Left ventricle myocardium inferior (tissue), 1 donor: ENCODE data around the gene VRK3. TPM values are rescaled to one million over a fixed set of nuclear protein-coding genes. Genes with fewer than 3 reads are reported as not detected.
A peak's percentile ranks its signal among the peaks of the same experiment; 100 is the strongest.

Experiments used
- DNase-seq: peaks from one replicate; pipeline ENCODE4 v3.0.0-alpha.2; 2020
- H3K27ac ChIP-seq: fragments of 200-600 bp; replicated peaks from 2 replicates; pipeline ENCODE4 v1.8.0; 2021
- H3K27me3 ChIP-seq: fragments of 200-600 bp; 2 replicates; pipeline ENCODE4 v1.8.0; 2021; ENCODE audit warnings: low read depth
- H3K36me3 ChIP-seq: fragments of 200-600 bp; 2 replicates; pipeline ENCODE4 v1.8.0; 2021
- H3K4me1 ChIP-seq: fragments of 200-600 bp; 2 replicates; pipeline ENCODE4 v1.8.0; 2021
- H3K4me3 ChIP-seq: fragments of 200-600 bp; 2 replicates; pipeline ENCODE4 v1.8.0; 2021; ENCODE audit warnings: mild to moderate bottlenecking, moderate library complexity
- H3K9me3 ChIP-seq: fragments of 200-600 bp; replicated peaks from 2 replicates; pipeline ENCODE4 v1.8.0; 2021
- CTCF ChIP-seq: fragments of 200-600 bp; IDR thresholded peaks from 2 replicates; pipeline ENCODE4 v1.8.0; 2021; ENCODE audit warnings: antibody characterized with exemption, mild to moderate bottlenecking, borderline replicate concordance
- intact Hi-C: fragments of 100-400 bp; cut with micrococcal nuclease; formaldehyde crosslinking; loops from one replicate; pipeline ENCODE4 v1.11.0; 2022
- total RNA-seq: library from RNA; stranded (reverse); fragmentation: NEBNext Ultra II Directional; extraction: Animal tissue kit (Norgen Biotek cat#: 25700); gene quantifications from one replicate; pipeline ENCODE4 v1.2.1, GENCODE V29; 2021
- donor health status: DM: no; HTN: yes; CAD: no; lungs with severe emphysema.

VRK3 gene
- total RNA-seq, 1 donor from 2014 or later, result 22.6 TPM

DNA sequence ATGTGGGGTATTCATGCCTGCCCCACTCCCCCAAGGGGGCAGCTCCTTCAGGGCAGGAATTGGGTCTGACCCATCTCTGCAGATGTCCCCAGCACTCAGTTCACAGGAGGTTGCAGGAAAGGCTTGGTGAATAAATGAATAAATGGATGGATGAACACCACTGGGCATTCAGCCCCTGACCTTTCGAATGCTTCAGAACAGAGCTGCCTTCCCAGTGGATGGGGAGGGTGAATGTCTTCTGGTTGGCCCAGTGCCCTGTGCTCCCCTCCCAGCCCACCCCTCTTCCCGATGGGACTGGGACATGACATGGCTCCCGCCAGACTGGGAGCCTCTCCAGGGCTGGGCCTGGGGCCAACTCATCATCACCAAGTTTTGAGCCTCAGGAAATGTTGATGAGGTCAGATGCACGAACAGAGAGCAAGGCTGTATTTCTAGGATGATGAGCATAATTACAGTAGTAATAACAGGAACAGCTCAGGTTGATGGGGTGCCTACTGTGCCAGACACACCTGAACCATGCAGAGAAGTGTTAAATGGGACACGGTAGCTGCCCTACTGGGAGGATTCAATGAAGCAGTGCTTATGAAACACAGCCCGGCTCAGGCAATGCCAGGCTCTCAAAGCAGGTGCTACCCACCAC, 25.7 kb downstream of the VRK3 start:
- TF ChIP-seq CTCF, result no peak
- Histone ChIP-seq H3K4me3 (no peak overlapping the region), H3K36me3 (peaks cover 95% of the 10 kb centered on the region), H3K4me1 (peaks cover 16% of the 10 kb centered on the region), H3K9me3 (no peaks in the 10 kb centered on the region), H3K27ac (no peak overlapping the region), H3K27me3 (no peaks in the 10 kb centered on the region)
- DNase-seq, result no peak
- intact Hi-C loops, result no loop called here

DNA sequence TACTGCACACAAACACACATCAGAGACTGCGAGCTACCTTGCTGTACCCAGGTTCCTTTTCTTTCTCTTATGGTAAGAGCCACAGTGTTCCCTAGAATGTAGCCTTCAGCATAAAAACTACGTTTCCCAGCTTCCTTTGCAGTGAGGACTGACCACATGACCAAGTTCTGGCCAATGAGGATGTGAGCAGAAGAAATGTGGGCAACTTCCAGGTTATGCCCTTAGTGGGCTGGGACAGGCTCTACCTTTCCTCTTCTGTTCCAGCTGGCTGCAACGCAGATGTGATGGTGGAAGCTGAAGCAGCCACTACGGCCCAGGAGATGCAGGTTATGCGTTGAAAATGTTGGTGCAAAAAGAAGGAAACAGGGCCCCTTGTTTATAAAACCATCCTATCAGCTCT, 27.5 kb downstream of the VRK3 start:
- peaks cover 100% of the 10 kb centered on the region for H3K36me3 ChIP-seq
- peaks cover 6% of the 10 kb centered on the region for H3K4me1 ChIP-seq
- intact Hi-C loops, result no loop called here
- H3K27me3 ChIP-seq, result no peaks in the 10 kb centered on the region
- H3K27ac ChIP-seq, result no peak overlapping the region
- H3K9me3 ChIP-seq, result no peaks in the 10 kb centered on the region
- no peak for TF ChIP-seq CTCF
- H3K4me3 ChIP-seq, result no peak overlapping the region
- DNase-seq, result no peak

GRCh38 chr19:49988433-49988832, 36.7 kb downstream of the VRK3 start:
- DNase-seq, result no peak
- H3K4me1 ChIP-seq, result no peaks in the 10 kb centered on the region
- no peak overlapping the region for H3K27ac ChIP-seq
- intact Hi-C loops, result no loop called here
- TF ChIP-seq CTCF, result no peak
- no peaks in the 10 kb centered on the region for H3K27me3 ChIP-seq
- no peak overlapping the region for H3K4me3 ChIP-seq
- H3K9me3 ChIP-seq, result no peaks in the 10 kb centered on the region
- peaks cover 92% of the 10 kb centered on the region for H3K36me3 ChIP-seq

DNA sequence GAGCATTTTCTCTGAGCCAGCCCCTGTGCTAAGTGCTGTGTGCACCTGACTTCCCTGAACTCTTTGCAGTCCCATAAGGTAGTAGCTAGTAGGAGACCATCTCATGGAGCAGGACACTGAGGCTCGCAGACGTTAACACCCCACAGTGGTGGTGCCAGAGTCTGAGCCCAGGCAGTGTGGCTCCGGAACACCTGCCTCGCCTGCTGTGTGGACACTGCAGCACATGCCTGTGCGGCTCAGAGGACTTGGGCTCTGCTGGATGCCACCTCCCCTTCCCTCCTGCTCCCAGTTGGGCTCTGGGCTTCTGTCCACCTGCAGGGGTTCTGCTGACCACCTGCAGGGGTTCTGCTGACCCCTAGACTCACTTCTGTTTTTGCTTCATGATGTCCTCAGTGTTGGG, 37.2 kb downstream of the VRK3 start:
- Histone ChIP-seq H3K27ac (no peak overlapping the region), H3K4me3 (no peak overlapping the region), H3K27me3 (no peaks in the 10 kb centered on the region), H3K4me1 (no peaks in the 10 kb centered on the region), H3K9me3 (no peaks in the 10 kb centered on the region), H3K36me3 (peaks cover 92% of the 10 kb centered on the region)
- intact Hi-C loops, result no loop called here
- TF ChIP-seq CTCF, result no peak
- DNase-seq, result no peak

DNA sequence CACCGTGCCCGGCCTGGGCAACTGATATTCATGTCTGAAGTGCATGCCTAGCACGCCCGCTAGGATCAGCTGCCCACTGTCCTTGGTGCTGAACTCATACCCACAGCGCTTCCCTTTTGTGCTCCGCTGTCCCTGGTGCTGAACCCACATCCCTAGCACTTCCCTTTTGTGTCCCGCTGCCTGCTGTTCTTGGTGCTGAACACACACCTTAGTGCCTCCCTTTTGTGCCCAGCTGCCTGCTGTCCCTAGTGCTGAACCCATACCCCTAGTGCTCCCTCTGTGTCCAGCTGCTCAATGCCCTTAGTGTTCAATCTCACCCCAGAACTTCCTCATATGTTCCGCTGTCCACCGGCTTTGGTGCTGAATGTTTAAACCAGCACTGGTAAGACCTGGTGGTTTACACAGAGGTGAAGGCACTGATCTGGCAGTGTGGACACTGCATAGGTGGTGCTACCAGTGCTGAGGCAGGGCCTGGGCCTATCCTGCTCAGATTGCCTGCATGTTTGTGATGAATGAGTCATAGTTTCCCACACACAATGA, 37.9 kb downstream of the VRK3 start:
- H3K27me3 ChIP-seq, result no peaks in the 10 kb centered on the region
- H3K27ac ChIP-seq, result no peak overlapping the region
- H3K9me3 ChIP-seq, result no peaks in the 10 kb centered on the region
- DNase-seq, result peak; percentile 83
- H3K4me1 ChIP-seq, result no peaks in the 10 kb centered on the region
- H3K4me3 ChIP-seq, result no peak overlapping the region
- peaks cover 86% of the 10 kb centered on the region for H3K36me3 ChIP-seq
- TF ChIP-seq CTCF, result peak; percentile 35
- intact Hi-C loops, result no loop called here
